Activated CD8-positive, alpha-beta T cell treated with anti-CD3 and anti-CD28 coated beads for 36 hours (primary cell): ENCODE results near the gene AP2M1. TPM values are rescaled to one million over a fixed set of nuclear protein-coding genes. Genes with fewer than 3 reads are reported as not detected.

Experiments used
- ATAC-seq: fragments of 200-7000 bp; cut with Tn5 transposase; one replicate; pipeline ENCODE4 v1.10.0; 2021; ENCODE audit warnings: mild to moderate bottlenecking, moderate library complexity
- CTCF ChIA-PET: fragments of 350-600 bp; sonication (Branson Sonifier 250); formaldehyde crosslinking; loops from one replicate; lab custom pipeline; 2021; ENCODE audit warnings: antibody characterized with exemption; lab: Charles Lee
- POLR2A ChIA-PET: fragments of 350-600 bp; sonication (Branson Sonifier 250); formaldehyde crosslinking; loops from one replicate; lab custom pipeline; 2021; ENCODE audit warnings: antibody characterized with exemption; lab: Charles Lee
- DNase-seq: peaks from one replicate; pipeline ENCODE4 v3.0.0-alpha.2; 2020
- H3K27ac Mint-ChIP-seq: one replicate; pipeline ENCODE4 v1.8.0; 2021; ENCODE audit warnings: mild to moderate bottlenecking, mixed read lengths
- H3K27me3 Mint-ChIP-seq: one replicate; pipeline ENCODE4 v1.8.0; 2021; ENCODE audit warnings: mixed read lengths
- H3K36me3 Mint-ChIP-seq: one replicate; pipeline ENCODE4 v1.8.0; 2021; ENCODE audit warnings: low read depth, mixed read lengths
- H3K4me1 Mint-ChIP-seq: one replicate; pipeline ENCODE4 v1.8.0; 2021; ENCODE audit warnings: low read depth, mixed read lengths
- H3K4me3 Mint-ChIP-seq: one replicate; pipeline ENCODE4 v1.8.0; 2021; ENCODE audit warnings: mild to moderate bottlenecking, moderate library complexity, mixed read lengths
- H3K9me3 Mint-ChIP-seq: one replicate; pipeline ENCODE4 v1.8.0; 2021; ENCODE audit warnings: mixed read lengths
- intact Hi-C: fragments of 100-400 bp; cut with micrococcal nuclease; formaldehyde crosslinking; loops from one replicate; pipeline ENCODE4 v1.10.0; 2022
- total RNA-seq, 2 experiments: library from RNA; stranded (reverse); gene quantifications; one replicate each; pipeline ENCODE4 v1.2.3, GENCODE V29; 2021
- TF ChIP-seq, protein P1 (sequence below): fragments of 200-600 bp; IDR thresholded peaks from one replicate; pipeline ENCODE4 v1.8.0; 2022; ENCODE audit warnings: antibody characterized with exemption, mild to moderate bottlenecking

Gene AP2M1
- total RNA-seq, 2 experiments from 2014 or later: 211 to 223 TPM

DNA sequence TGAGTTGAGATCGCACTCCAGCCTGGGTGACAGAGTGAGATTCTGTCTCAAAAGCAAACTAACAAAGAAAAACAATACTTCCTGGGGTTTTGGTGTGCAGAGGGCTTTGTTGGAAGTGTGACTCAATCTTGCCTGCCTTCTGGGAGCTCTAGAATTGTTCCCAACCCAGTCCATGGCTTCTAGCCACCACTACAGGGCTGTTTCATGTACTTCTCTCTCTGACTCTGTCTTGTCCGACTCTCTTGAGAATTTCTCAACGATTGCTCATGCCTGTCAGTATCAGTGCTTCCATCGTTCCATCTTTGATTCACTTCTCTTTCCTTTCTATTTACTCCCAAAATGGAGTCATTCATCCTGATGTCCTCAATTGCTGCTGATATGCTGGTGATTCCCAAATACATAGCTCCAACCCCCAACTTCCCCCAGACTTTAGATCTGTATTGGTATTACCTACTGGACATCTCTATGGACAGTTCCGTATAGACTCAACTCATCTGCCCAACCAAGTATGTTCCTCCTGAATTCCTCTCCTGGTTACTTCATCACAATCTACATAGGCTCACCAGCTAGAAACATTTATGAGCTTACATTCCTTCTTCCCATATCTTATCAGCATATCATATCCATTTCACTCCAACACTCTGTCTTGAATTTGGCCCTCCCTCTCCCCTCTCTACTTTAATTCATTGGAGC lies 1.8 kb upstream of the AP2M1 start:
- DNase-seq (no peak), ATAC-seq (no peak)
- no peaks in the 10 kb centered on the region for H3K27me3 Mint-ChIP-seq
- TF ChIP-seq, protein P1, sequence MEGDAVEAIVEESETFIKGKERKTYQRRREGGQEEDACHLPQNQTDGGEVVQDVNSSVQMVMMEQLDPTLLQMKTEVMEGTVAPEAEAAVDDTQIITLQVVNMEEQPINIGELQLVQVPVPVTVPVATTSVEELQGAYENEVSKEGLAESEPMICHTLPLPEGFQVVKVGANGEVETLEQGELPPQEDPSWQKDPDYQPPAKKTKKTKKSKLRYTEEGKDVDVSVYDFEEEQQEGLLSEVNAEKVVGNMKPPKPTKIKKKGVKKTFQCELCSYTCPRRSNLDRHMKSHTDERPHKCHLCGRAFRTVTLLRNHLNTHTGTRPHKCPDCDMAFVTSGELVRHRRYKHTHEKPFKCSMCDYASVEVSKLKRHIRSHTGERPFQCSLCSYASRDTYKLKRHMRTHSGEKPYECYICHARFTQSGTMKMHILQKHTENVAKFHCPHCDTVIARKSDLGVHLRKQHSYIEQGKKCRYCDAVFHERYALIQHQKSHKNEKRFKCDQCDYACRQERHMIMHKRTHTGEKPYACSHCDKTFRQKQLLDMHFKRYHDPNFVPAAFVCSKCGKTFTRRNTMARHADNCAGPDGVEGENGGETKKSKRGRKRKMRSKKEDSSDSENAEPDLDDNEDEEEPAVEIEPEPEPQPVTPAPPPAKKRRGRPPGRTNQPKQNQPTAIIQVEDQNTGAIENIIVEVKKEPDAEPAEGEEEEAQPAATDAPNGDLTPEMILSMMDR: no peak
- H3K27ac Mint-ChIP-seq: no peak overlapping the region
- H3K36me3 Mint-ChIP-seq: peaks cover 7% of the 10 kb centered on the region
- H3K9me3 Mint-ChIP-seq: no peaks in the 10 kb centered on the region
- ChIA-PET POLR2A (interaction anchor here (0.6 to 3.0 kb wide), 6 partner anchors 13 to 557 kb away, joined by 3 to 12 read pairs (median 4); partner anchors contain the start of gene ABCF3), CTCF (interaction anchor here (0.7 to 1.7 kb wide), 6 partner anchors 12 to 277 kb away, joined by 3 to 5 read pairs (median 3); no protein-coding TSS in a partner anchor)
- intact Hi-C loops: no loop called here
- H3K4me1 Mint-ChIP-seq: peaks cover 25% of the 10 kb centered on the region
- H3K4me3 Mint-ChIP-seq: no peak overlapping the region

DNA sequence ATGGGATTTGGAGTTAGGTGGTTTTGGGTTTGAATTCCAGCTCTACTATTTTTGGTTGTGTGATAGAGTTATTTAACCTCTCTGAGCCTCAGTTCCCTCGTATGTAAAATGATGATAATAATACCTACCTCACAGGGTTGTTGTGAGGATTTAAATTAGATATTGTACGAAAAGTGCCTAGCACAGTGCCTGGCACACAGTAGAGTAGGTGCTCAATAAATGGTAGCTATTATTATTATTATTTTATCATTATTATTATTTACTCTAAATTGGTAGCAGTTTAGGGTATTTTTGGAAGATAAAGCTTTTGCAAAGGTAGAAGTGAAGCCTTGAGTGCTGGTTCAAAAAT lies 1.3 kb upstream of the AP2M1 start:
- Mint-ChIP-seq H3K4me1 (peaks cover 29% of the 10 kb centered on the region), H3K27me3 (no peaks in the 10 kb centered on the region), H3K36me3 (peaks cover 9% of the 10 kb centered on the region), H3K9me3 (no peaks in the 10 kb centered on the region), H3K27ac (no peak overlapping the region), H3K4me3 (no peak overlapping the region)
- POLR2A ChIA-PET: interaction anchor here (0.6 to 3.0 kb wide), 5 partner anchors 11 to 558 kb away, joined by 3 to 12 read pairs (median 4); partner anchors contain the start of genes ABCF3 and DVL3
- CTCF ChIA-PET: interaction anchor here (1.2 to 1.7 kb wide), 6 partner anchors 12 to 277 kb away, joined by 3 to 8 read pairs (median 4); no protein-coding TSS in a partner anchor
- intact Hi-C loops: no loop called here
- TF ChIP-seq, protein P1: no peak
- ATAC-seq: no peak
- DNase-seq: no peak

DNA sequence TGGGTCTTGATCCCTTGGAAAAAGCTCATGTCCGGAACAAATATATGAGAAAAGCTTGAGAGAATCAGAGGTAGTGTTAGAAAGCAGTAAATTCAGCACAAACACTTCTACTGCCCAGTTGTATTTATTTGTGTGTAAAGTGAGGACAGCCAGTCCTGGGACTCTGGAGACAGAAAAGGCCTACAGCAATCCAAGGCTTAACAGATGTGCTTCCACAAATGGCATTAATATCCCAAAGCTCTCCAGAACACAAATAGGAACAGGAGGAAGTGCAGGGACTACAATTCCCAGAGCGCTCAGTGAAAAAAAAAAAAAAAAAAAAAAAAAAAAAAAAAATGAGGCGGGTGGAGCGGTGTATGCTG lies 390 bp upstream of the AP2M1 start:
- Mint-ChIP-seq H3K4me1 (peaks cover 29% of the 10 kb centered on the region), H3K27me3 (no peaks in the 10 kb centered on the region), H3K9me3 (no peaks in the 10 kb centered on the region), H3K27ac (peak overlapping the region; percentile 61), H3K36me3 (peaks cover 16% of the 10 kb centered on the region), H3K4me3 (peak overlapping the region; percentile 85)
- ATAC-seq: no peak
- POLR2A ChIA-PET: interaction anchor here (0.5 to 3.0 kb wide), 4 partner anchors 10 to 35 kb away, joined by 3 to 12 read pairs (median 5); partner anchors contain the start of genes ABCF3 and DVL3
- TF ChIP-seq, protein P1: no peak
- intact Hi-C loops: loop anchor here (2.0 kb wide), 1 partner anchor 125 kb away; the partner anchor contains the start of gene PSMD2
- CTCF ChIA-PET: interaction anchor here (0.7 to 1.5 kb wide), 6 partner anchors 10 to 289 kb away, joined by 3 to 8 read pairs (median 4); partner anchors contain the start of gene PARL
- no peak for DNase-seq

DNA sequence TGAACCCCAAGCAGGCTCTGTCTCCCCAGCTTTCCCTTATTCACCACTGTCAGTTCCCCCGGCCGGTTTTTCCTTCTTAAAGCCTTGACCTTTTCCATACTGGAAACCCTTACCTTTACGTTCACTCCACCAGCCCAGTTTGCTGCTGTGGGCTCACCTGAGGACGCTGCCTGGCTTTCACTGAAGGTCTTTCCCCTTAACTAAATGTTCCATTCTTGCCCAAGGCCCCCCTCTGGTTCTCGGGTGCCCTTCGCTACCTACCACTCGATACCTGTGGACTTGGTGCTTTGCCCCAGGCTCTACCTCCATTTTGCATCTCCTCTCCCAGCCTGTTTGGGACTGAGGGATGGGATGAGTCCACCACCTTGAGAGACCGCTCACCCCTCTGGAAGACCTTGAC lies 851 bp downstream of the AP2M1 start:
- intact Hi-C loops: loop anchor here (2.0 kb wide), 1 partner anchor 123 kb away; the partner anchor contains the start of gene PSMD2
- CTCF ChIA-PET: interaction anchor here (0.6 to 1.5 kb wide), 3 partner anchors 9 to 76 kb away, joined by 3 to 4 read pairs (median 4); no protein-coding TSS in a partner anchor
- H3K4me1 Mint-ChIP-seq: peaks cover 29% of the 10 kb centered on the region

More for the DNA sequence above, 851 bp downstream of the AP2M1 start:
- Mint-ChIP-seq H3K4me3 (peak overlapping the region; percentile 85), H3K9me3 (no peaks in the 10 kb centered on the region), H3K27ac (peak overlapping the region; percentile 88), H3K27me3 (no peaks in the 10 kb centered on the region), H3K36me3 (peaks cover 24% of the 10 kb centered on the region)
- POLR2A ChIA-PET: interaction anchor here (1.1 to 3.0 kb wide), 2 partner anchors 8 to 11 kb away, joined by 8 to 12 read pairs; partner anchors contain the start of gene ABCF3
- TF ChIP-seq, protein P1: no peak
- no peak for ATAC-seq
- DNase-seq: no peak
